Measurements from ENCODE around the gene KIF26B. TPM values are rescaled to one million over a fixed set of nuclear protein-coding genes. Genes with fewer than 3 reads are reported as not detected.

Gene KIF26B
- polyA plus RNA-seq, 2 of the 4 experiments (the other 2 are of a cell fraction), result 0.01 to 0.04 TPM

DNA sequence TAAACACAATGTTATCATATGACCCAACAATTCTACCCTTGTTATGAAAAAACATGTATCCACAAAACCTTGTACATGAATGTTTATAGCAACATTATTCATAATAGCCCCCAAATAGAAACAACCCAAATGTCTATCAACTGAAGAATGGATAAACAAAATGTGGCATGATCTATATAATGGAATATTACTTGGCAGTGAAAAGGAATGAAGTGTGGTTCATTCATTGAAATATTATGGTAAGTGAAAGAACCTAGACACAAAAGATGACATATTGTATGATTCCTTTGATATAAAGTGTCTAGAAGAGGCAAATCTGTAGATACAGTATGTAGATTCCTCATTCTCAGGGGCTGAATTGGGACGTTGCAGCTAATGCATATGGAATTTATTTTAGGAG, 151.2 kb downstream of the KIF26B start:
- ChIA-PET CTCF (interaction anchor here (1.0 kb wide), 1 partner anchor 56 kb away, joined by 3 read pairs; no protein-coding TSS in a partner anchor), POLR2A (no interaction called here)
- H3K4me3 ChIP-seq, result no peak overlapping the region
- TF ChIP-seq POLR2A (IDR thresholded peaks at IDR 0.05; ENCODE audit: low read length) (no peak), PHF8 (IDR thresholded peaks at IDR 0.05; ENCODE audit: borderline replicate concordance, low read depth) (no peak), ATOH8 (CRISPR knock-in tag; IDR thresholded peaks at IDR 0.05; ENCODE audit: low read depth) (no peak), CBX8 (IDR thresholded peaks at IDR 0.05) (no peak), FOSB (CRISPR knock-in tag; IDR thresholded peaks at IDR 0.05) (no peak), FOSL2 (IDR thresholded peaks at IDR 0.05) (no peak), FOSL2 (CRISPR knock-in tag; IDR thresholded peaks at IDR 0.05) (no peak), CHD4 (IDR thresholded peaks at IDR 0.05; ENCODE audit: borderline replicate concordance) (no peak), KDM1A (IDR thresholded peaks at IDR 0.05; ENCODE audit: low read depth) (no peak), SREBF2 (IDR thresholded peaks at IDR 0.05) (no peak), MAZ (IDR thresholded peaks at IDR 0.05; ENCODE audit: borderline replicate concordance, low read depth, low read length) (no peak), CHD2 (IDR thresholded peaks at IDR 0.05; ENCODE audit: low read length, partially characterized antibody) (no peak), RCOR1 (IDR thresholded peaks at IDR 0.05; ENCODE audit: low read depth, low read length) (no peak), ZNF302 (CRISPR knock-in tag; IDR thresholded peaks at IDR 0.05) (no peak), ESRRA (IDR thresholded peaks at IDR 0.05; ENCODE audit: borderline replicate concordance, low read length) (no peak), TFCP2L1 (CRISPR knock-in tag; IDR thresholded peaks at IDR 0.05) (no peak)
- TF ChIP-seq, protein P1, sequence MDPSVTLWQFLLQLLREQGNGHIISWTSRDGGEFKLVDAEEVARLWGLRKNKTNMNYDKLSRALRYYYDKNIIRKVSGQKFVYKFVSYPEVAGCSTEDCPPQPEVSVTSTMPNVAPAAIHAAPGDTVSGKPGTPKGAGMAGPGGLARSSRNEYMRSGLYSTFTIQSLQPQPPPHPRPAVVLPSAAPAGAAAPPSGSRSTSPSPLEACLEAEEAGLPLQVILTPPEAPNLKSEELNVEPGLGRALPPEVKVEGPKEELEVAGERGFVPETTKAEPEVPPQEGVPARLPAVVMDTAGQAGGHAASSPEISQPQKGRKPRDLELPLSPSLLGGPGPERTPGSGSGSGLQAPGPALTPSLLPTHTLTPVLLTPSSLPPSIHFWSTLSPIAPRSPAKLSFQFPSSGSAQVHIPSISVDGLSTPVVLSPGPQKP (IDR thresholded peaks at IDR 0.05; ENCODE audit: low read depth, low read length), result no peak
- no peaks in the 10 kb centered on the region for H3K9me3 ChIP-seq
- FAIRE-seq (no peak), ATAC-seq (no peak), DNase-seq (ENCODE audit: low read depth in 1 of 2, low spot score in 1 of 2) (no peak)
- H3K27ac ChIP-seq, result no peak overlapping the region
- 58% methylated on average over 1 of the region's 1 CpG for WGBS (ENCODE audit: missing lambda C conversion rate)
- H3K4me2 ChIP-seq, result no peak overlapping the region
- H3K4me1 ChIP-seq, result no peaks in the 10 kb centered on the region

- no peaks in the 10 kb centered on the region for H3K4me1 ChIP-seq
- DNase-seq (ENCODE audit: low read depth in 1 of 2, low spot score in 1 of 2), result no peak
- H3K4me2 ChIP-seq, result no peak overlapping the region
- no peak overlapping the region for H3K4me3 ChIP-seq
- H3K27ac ChIP-seq, result no peak overlapping the region
- CTCF ChIA-PET, result interaction anchor here (0.7 to 1.0 kb wide), 2 partner anchors 32 to 56 kb away, joined by 3 read pairs; no protein-coding TSS in a partner anchor
- H3K9me3 ChIP-seq, result no peaks in the 10 kb centered on the region
- 27% methylated on average over 12 of the region's 12 CpGs for WGBS (ENCODE audit: missing lambda C conversion rate)
- no peak for ATAC-seq
- no peak for FAIRE-seq
- POLR2A ChIA-PET, result no interaction called here
- TF ChIP-seq POLR2A (IDR thresholded peaks at IDR 0.05; ENCODE audit: low read length), result no peak
- no peak for TF ChIP-seq PBX3 (IDR thresholded peaks at IDR 0.05)
- no peak for TF ChIP-seq ATOH8 (CRISPR knock-in tag; IDR thresholded peaks at IDR 0.05; ENCODE audit: low read depth)
- TF ChIP-seq, protein P2, sequence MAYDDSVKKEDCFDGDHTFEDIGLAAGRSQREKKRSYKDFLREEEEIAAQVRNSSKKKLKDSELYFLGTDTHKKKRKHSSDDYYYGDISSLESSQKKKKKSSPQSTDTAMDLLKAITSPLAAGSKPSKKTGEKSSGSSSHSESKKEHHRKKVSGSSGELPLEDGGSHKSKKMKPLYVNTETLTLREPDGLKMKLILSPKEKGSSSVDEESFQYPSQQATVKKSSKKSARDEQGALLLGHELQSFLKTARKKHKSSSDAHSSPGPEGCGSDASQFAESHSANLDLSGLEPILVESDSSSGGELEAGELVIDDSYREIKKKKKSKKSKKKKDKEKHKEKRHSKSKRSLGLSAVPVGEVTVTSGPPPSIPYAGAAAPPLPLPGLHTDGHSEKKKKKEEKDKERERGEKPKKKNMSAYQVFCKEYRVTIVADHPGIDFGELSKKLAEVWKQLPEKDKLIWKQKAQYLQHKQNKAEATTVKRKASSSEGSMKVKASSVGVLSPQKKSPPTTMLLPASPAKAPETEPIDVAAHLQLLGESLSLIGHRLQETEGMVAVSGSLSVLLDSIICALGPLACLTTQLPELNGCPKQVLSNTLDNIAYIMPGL (CRISPR knock-in tag; IDR thresholded peaks at IDR 0.05; ENCODE audit: borderline replicate concordance), result no peak
- TF ChIP-seq FOSL2 (IDR thresholded peaks at IDR 0.05), result no peak
- TF ChIP-seq FOSL2 (CRISPR knock-in tag; IDR thresholded peaks at IDR 0.05), result no peak
- no peak for TF ChIP-seq HES2 (IDR thresholded peaks at IDR 0.05)
- no peak for TF ChIP-seq USF2 (IDR thresholded peaks at IDR 0.05)
- TF ChIP-seq MYC (IDR thresholded peaks at IDR 0.05; ENCODE audit: borderline replicate concordance, low read length), result no peak
- TF ChIP-seq GATA3 (IDR thresholded peaks at IDR 0.05; ENCODE audit: borderline replicate concordance), result no peak
- no peak for TF ChIP-seq CEBPB (IDR thresholded peaks at IDR 0.05)
- no peak for TF ChIP-seq RAD21 (conservative IDR thresholded peaks at IDR 0.05 in 1 of 2, IDR thresholded peaks at IDR 0.05 in 1 of 2)
These were observed 152.0 kb downstream of the KIF26B start for GRCh38 chr1:245306628-245307410.

Data from A549 (cell line).